Nephron (organoid): Measurements from ENCODE around the gene NFAM1.

Experiments
- H3K27ac Mint-ChIP-seq, 3 experiments: 2 replicates each; pipeline ENCODE4 v1.8.0; 2020; ENCODE audit warnings: mixed read lengths in 3 of 3, mild to moderate bottlenecking in 2 of 3, moderate library complexity in 1 of 3
- H3K27me3 Mint-ChIP-seq: 2 replicates; pipeline ENCODE4 v1.8.0; 2021; ENCODE audit warnings: low read depth, mild to moderate bottlenecking, moderate library complexity, mixed read lengths
- H3K36me3 Mint-ChIP-seq: 2 replicates; pipeline ENCODE4 v1.8.0; 2020; ENCODE audit warnings: low read depth, mixed read lengths
- H3K4me1 Mint-ChIP-seq: 2 replicates; pipeline ENCODE4 v1.8.0; 2020; ENCODE audit warnings: mixed read lengths
- H3K4me3 Mint-ChIP-seq, 3 experiments: 2 replicates each; pipeline ENCODE4 v1.8.0; 2020; ENCODE audit warnings: mild to moderate bottlenecking in 3 of 3, mixed read lengths in 3 of 3, moderate library complexity in 2 of 3
- H3K9me3 Mint-ChIP-seq: 2 replicates; pipeline ENCODE4 v1.8.0; 2020; ENCODE audit warnings: mixed read lengths
- TF ChIP-seq, protein P1 (sequence below), 3 experiments: fragments of 200-600 bp; sonication (generic); IDR thresholded peaks; one replicate each; pipeline ENCODE4 v1.5.0; 2021; ENCODE audit warnings: antibody characterized with exemption in 3 of 3; ENCODE audit not compliant: unreplicated experiment in 3 of 3

The NFAM1 gene

DNA sequence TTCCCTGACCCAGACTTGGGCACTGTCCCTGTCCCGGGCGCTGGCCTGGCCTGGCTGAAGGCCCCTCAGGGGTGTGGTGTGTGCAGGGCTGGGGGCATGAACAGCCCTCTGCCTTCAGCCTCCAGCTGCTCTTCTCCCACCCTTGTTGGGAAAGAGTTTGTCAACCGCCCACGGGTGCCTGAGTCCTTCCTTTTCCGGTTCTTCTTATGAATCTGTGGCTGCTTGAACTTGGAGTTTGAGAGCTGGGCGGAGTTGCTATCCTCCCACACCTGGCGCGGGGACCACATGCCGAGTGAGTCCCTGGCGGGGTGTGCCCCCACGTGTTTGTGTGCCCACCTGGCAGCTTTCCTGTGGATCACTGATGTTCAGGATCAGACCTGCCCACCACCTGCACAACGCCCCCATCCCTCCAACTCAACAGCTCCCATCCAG is 13.4 kb downstream of the NFAM1 start:
- peaks cover 17% of the 10 kb centered on the region for H3K27me3 Mint-ChIP-seq

DNA sequence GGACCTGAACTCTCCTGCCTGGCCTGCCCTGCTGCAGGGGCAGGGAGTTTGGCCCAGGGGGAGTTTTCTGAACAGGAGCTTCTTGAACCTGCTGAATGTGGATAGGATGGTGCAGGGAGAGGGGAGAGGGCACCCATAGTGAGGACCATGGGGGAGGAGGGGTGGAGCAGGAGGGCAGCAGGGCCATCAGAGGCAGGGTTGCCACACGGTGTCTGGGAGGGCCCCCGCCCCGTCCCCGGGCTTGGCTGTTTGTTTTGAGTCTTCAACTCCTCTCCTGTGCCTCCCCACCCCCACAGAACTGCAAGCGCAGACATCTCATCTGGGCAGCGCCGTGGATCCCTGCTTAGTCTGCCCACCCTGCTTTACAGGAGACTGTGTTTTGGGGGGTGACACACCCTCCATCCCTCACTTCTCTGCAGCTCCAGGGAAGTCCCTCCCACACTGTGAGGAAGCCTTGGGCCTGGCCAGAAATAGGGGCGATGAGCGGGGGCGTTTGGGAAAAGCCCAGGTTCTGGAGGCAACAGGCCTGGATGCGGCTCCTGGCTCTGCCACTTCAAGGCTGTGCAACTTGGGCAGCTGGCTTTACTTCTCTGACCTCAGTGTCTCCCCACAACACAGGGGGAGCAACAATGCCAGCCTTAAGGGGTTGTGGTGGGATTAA is 14.4 kb downstream of the NFAM1 start:
- Mint-ChIP-seq H3K36me3 (no peaks in the 10 kb centered on the region), H3K4me1 (peaks cover 62% of the 10 kb centered on the region), H3K27me3 (peaks cover 17% of the 10 kb centered on the region), H3K27ac (peak overlapping the region in 2 of 3 experiments; percentile 18 to 42), H3K9me3 (no peaks in the 10 kb centered on the region), H3K4me3 (no peak overlapping the region)
- TF ChIP-seq, protein P1, sequence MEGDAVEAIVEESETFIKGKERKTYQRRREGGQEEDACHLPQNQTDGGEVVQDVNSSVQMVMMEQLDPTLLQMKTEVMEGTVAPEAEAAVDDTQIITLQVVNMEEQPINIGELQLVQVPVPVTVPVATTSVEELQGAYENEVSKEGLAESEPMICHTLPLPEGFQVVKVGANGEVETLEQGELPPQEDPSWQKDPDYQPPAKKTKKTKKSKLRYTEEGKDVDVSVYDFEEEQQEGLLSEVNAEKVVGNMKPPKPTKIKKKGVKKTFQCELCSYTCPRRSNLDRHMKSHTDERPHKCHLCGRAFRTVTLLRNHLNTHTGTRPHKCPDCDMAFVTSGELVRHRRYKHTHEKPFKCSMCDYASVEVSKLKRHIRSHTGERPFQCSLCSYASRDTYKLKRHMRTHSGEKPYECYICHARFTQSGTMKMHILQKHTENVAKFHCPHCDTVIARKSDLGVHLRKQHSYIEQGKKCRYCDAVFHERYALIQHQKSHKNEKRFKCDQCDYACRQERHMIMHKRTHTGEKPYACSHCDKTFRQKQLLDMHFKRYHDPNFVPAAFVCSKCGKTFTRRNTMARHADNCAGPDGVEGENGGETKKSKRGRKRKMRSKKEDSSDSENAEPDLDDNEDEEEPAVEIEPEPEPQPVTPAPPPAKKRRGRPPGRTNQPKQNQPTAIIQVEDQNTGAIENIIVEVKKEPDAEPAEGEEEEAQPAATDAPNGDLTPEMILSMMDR (IDR thresholded peaks at IDR 0.05; ENCODE audit: unreplicated experiment in 3 of 3), result no peak

More for the DNA sequence above, 13.4 kb downstream of the NFAM1 start:
- Mint-ChIP-seq H3K4me1 (peaks cover 56% of the 10 kb centered on the region), H3K36me3 (no peaks in the 10 kb centered on the region), H3K4me3 (peak overlapping the region in 1 of 3 experiments; percentile 51), H3K9me3 (no peaks in the 10 kb centered on the region), H3K27ac (peak overlapping the region; percentile 65 to 76 (median 69))
- TF ChIP-seq, protein P1 (IDR thresholded peaks at IDR 0.05; ENCODE audit: unreplicated experiment in 3 of 3), result no peak

DNA sequence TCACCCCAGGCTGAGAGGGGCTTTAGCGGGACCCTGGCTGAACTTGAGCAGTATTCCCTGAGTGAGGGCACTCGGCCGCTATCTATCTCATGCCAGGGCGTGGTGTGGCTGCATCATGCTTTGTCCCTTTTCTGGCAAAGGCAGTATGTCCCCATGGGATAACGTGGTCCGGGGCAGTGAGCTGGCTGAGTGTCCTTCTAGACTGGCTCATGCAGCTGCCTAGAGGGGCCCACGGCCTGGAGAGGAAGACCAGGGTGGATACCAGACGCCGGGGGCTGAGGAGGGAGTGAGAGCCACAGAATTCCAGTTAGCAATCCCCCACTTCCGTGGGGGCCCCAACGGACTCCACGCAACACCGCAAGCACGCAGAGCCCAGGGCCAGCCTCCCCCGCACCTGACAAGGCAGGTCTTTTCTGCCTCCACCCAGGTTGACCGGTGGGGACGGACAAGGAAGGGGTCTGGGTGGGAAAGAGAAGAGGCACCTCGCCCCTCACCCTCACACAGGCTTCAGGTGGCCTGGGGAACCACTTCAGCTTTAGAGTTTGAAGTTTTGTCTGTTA is 15.5 kb downstream of the NFAM1 start:
- Mint-ChIP-seq H3K4me3 (peak overlapping the region in 1 of 3 experiments; percentile 19), H3K27ac (peak overlapping the region in 1 of 3 experiments; percentile 42), H3K27me3 (peaks cover 17% of the 10 kb centered on the region), H3K36me3 (no peaks in the 10 kb centered on the region), H3K4me1 (peaks cover 69% of the 10 kb centered on the region), H3K9me3 (no peaks in the 10 kb centered on the region)
- TF ChIP-seq, protein P1 (IDR thresholded peaks at IDR 0.05; ENCODE audit: unreplicated experiment in 3 of 3), result no peak

DNA sequence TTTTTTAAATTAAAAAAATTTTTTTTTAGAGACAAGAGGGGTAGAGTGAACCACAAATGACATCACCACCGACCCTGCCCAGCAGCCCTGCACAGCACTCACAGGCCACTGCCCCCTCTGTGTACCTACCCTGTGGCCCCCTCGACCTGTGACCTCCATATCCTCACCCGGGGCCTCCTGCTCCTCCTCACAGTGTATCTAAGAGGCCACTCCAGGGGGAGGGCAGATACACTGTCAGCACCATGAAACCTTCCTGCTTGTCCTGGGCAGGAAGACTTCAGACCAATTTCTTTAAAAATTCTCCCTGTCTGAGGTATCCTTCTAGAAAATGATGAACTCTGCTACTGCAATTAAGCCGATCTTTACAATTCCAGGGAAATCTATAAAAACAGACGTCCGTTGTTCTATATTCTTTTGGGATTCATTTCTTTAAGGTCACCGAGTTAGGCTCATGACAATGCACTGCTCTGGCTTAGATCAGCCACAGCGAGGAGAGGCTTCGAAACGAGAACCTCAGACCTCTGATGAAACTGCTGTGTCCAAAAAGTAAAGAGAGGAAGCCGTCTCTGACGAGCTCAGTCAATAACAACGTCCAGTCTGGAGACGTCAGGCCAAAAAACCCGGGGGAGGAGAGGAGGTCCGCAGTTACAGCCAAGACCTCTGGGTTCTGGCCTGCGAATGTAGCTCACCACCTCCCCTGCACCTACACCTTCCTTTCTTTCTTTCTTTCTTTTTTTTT is 17.5 kb downstream of the NFAM1 start:
- Mint-ChIP-seq H3K4me3 (no peak overlapping the region), H3K27ac (peak overlapping the region; percentile 25 to 71 (median 36)), H3K9me3 (no peaks in the 10 kb centered on the region), H3K4me1 (peaks cover 60% of the 10 kb centered on the region), H3K27me3 (peaks cover 21% of the 10 kb centered on the region), H3K36me3 (no peaks in the 10 kb centered on the region)
- TF ChIP-seq, protein P1 (IDR thresholded peaks at IDR 0.05; ENCODE audit: unreplicated experiment in 3 of 3), result no peak

DNA sequence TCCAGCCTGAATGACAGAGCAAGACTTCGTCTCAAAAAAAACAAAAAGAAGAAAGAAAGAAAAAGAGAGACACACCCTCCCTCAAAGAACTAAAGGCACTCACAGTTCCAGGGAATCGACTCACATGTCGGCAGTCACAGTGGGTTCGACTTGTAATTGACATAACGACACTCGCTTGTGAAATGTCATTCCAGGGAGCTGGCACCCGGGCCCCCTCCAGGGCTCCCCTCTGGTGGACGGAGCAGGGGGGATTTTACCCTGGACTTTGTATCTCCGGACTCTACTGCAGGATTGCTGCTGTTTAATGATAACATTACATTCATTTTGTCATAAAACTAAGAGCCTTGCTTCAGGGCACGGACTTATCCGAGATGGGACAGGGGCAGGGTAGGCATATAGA is 18.2 kb downstream of the NFAM1 start:
- Mint-ChIP-seq H3K36me3 (no peaks in the 10 kb centered on the region), H3K27ac (no peak overlapping the region), H3K9me3 (no peaks in the 10 kb centered on the region), H3K4me1 (peaks cover 53% of the 10 kb centered on the region), H3K27me3 (peaks cover 21% of the 10 kb centered on the region), H3K4me3 (no peak overlapping the region)
- TF ChIP-seq, protein P1 (IDR thresholded peaks at IDR 0.05; ENCODE audit: unreplicated experiment in 3 of 3), result no peak
